H9 (cell line): ENCODE data around the gene ECE1. TPM values are rescaled to one million over a fixed set of nuclear protein-coding genes. Genes with fewer than 3 reads are reported as not detected.

Source experiments
- DNase-seq: peaks from one replicate; pipeline ENCODE4 v3.0.0-alpha.2; 2017
- H2AFZ ChIP-seq: one replicate; pipeline ENCODE4 v1.6.1; 2013; ENCODE audit warnings: mild to moderate bottlenecking, low read length, control low read depth, moderate library complexity
- H2AK5ac ChIP-seq: 2 replicates; pipeline ENCODE4 v1.6.1; 2013; ENCODE audit warnings: low read length, control low read depth, mixed read lengths; ENCODE audit not compliant: insufficient read length
- H2BK120ac ChIP-seq: one replicate; pipeline ENCODE4 v1.6.1; 2013; ENCODE audit warnings: low read depth, mild to moderate bottlenecking, low read length, control low read depth, inconsistent platforms; ENCODE audit not compliant: poor library complexity, severe bottlenecking
- H2BK12ac ChIP-seq: 2 replicates; pipeline ENCODE4 v1.6.1; 2013; ENCODE audit warnings: low read length, control low read depth, mixed read lengths, low read depth; ENCODE audit not compliant: insufficient read length
- H2BK15ac ChIP-seq: 2 replicates; pipeline ENCODE4 v1.6.1; 2013; ENCODE audit warnings: low read depth, low read length, control low read depth
- H2BK20ac ChIP-seq: one replicate; pipeline ENCODE4 v1.6.1; 2013; ENCODE audit warnings: low read depth, mild to moderate bottlenecking, low read length, control low read depth, inconsistent platforms; ENCODE audit not compliant: poor library complexity, severe bottlenecking
- H2BK5ac ChIP-seq: 2 replicates; pipeline ENCODE4 v1.6.1; 2013; ENCODE audit warnings: low read length, control low read depth, mixed read lengths; ENCODE audit not compliant: insufficient read length
- H3K14ac ChIP-seq: 2 replicates; pipeline ENCODE4 v1.6.1; 2013; ENCODE audit warnings: low read length, control low read depth; ENCODE audit not compliant: insufficient read depth
- H3K18ac ChIP-seq: 2 replicates; pipeline ENCODE4 v1.6.1; 2013; ENCODE audit warnings: low read depth, mild to moderate bottlenecking, mixed read lengths, low read length, control low read depth; ENCODE audit not compliant: insufficient read length
- H3K23ac ChIP-seq: 2 replicates; pipeline ENCODE4 v1.6.1; 2013; ENCODE audit warnings: low read length, control low read depth, mixed read lengths, low read depth; ENCODE audit not compliant: insufficient read length
- H3K23me2 ChIP-seq: 2 replicates; pipeline ENCODE4 v1.6.1; 2013; ENCODE audit warnings: low read depth, mild to moderate bottlenecking, mixed read lengths, low read length, control low read depth; ENCODE audit not compliant: insufficient read length, poor library complexity, severe bottlenecking
- H3K27ac ChIP-seq: 2 replicates; pipeline ENCODE4 v1.5.1; 2013; ENCODE audit warnings: low read length, control low read depth, mixed read lengths, low read depth; ENCODE audit not compliant: insufficient read length
- H3K27me3 ChIP-seq: 2 replicates; pipeline ENCODE4 v1.6.1; 2013; ENCODE audit warnings: low read length, control low read depth, inconsistent platforms; ENCODE audit not compliant: insufficient read depth
- H3K4ac ChIP-seq: 2 replicates; pipeline ENCODE4 v1.6.1; 2013; ENCODE audit warnings: low read depth, mild to moderate bottlenecking, control low read depth, inconsistent platforms, low read length, moderate library complexity
- H3K4me1 ChIP-seq: 2 replicates; pipeline ENCODE4 v1.6.1; 2013; ENCODE audit warnings: low read length, control low read depth, inconsistent platforms; ENCODE audit not compliant: insufficient read depth
- H3K4me2 ChIP-seq: 2 replicates; pipeline ENCODE4 v1.6.1; 2013; ENCODE audit warnings: low read length, control low read depth, mixed read lengths; ENCODE audit not compliant: insufficient read length, insufficient read depth
- H3K56ac ChIP-seq: 2 replicates; pipeline ENCODE4 v1.6.1; 2013; ENCODE audit warnings: low read depth, mild to moderate bottlenecking, mixed read lengths, low read length, control low read depth; ENCODE audit not compliant: insufficient read length
- H3K79me1 ChIP-seq: 2 replicates; pipeline ENCODE4 v1.6.1; 2013; ENCODE audit warnings: low read depth, mild to moderate bottlenecking, moderate library complexity, low read length, control low read depth, inconsistent platforms; ENCODE audit not compliant: insufficient read depth, poor library complexity, severe bottlenecking
- H3K79me2 ChIP-seq: 2 replicates; pipeline ENCODE4 v1.6.1; 2013; ENCODE audit warnings: low read length, control low read depth, inconsistent platforms; ENCODE audit not compliant: insufficient read depth
- H3K9ac ChIP-seq: 2 replicates; pipeline ENCODE4 v1.6.1; 2013; ENCODE audit warnings: low read length, control low read depth, mixed read lengths; ENCODE audit not compliant: insufficient read length; ENCODE audit errors: extremely low read depth
- H3K9me3 ChIP-seq: one replicate; pipeline ENCODE4 v1.6.1; 2013; ENCODE audit warnings: low read depth, low read length, inconsistent platforms; ENCODE audit not compliant: control insufficient read depth
- H3T11ph ChIP-seq: one replicate; pipeline ENCODE4 v1.6.1; 2013; ENCODE audit warnings: mild to moderate bottlenecking, low read length, control low read depth, inconsistent platforms
- H4K20me1 ChIP-seq: one replicate; pipeline ENCODE4 v1.6.1; 2013; ENCODE audit not compliant: control insufficient read depth, insufficient read length, insufficient read depth
- H4K5ac ChIP-seq: 2 replicates; pipeline ENCODE4 v1.6.1; 2013; ENCODE audit warnings: low read depth, mild to moderate bottlenecking, mixed read lengths, low read length, control low read depth; ENCODE audit not compliant: insufficient read length
- H4K8ac ChIP-seq: replicated peaks from 2 replicates; pipeline ENCODE4 v1.6.1; 2013; ENCODE audit warnings: low read length, control low read depth, mixed read lengths, low read depth; ENCODE audit not compliant: insufficient read length
- H4K91ac ChIP-seq: 2 replicates; pipeline ENCODE4 v1.6.1; 2013; ENCODE audit warnings: low read depth, mild to moderate bottlenecking, moderate library complexity, mixed read lengths, low read length, control low read depth; ENCODE audit not compliant: insufficient read length
- H3K27ac Mint-ChIP-seq, 3 experiments: 2 replicates in 2 of 3; 3 replicates in 1 of 3; pipeline ENCODE4 v1.8.0; 2020 to 2021; ENCODE audit warnings: mixed read lengths in 3 of 3, mild to moderate bottlenecking in 1 of 3, moderate library complexity in 1 of 3
- H3K27me3 Mint-ChIP-seq: 2 replicates; pipeline ENCODE4 v1.8.0; 2021; ENCODE audit warnings: low read depth, mild to moderate bottlenecking, moderate library complexity, mixed read lengths
- H3K36me3 Mint-ChIP-seq, 3 experiments: 2 replicates in 2 of 3; 3 replicates in 1 of 3; pipeline ENCODE4 v1.8.0; 2020 to 2021; ENCODE audit warnings: low read depth in 3 of 3, mixed read lengths in 3 of 3; ENCODE audit not compliant: insufficient read depth in 1 of 3
- H3K4me1 Mint-ChIP-seq, 2 experiments: 2 replicates each; pipeline ENCODE4 v1.8.0; 2020; ENCODE audit warnings: mixed read lengths in 2 of 2
- H3K4me3 Mint-ChIP-seq, 2 experiments: 2 replicates in 1 of 2; 3 replicates in 1 of 2; pipeline ENCODE4 v1.8.0; 2020 to 2021; ENCODE audit warnings: mild to moderate bottlenecking in 2 of 2, mixed read lengths in 2 of 2, moderate library complexity in 1 of 2
- H3K9me3 Mint-ChIP-seq, 2 experiments: 2 replicates in 1 of 2; 3 replicates in 1 of 2; pipeline ENCODE4 v1.8.0; 2020; ENCODE audit warnings: mild to moderate bottlenecking in 2 of 2, mixed read lengths in 2 of 2, moderate library complexity in 1 of 2
- WGBS: extraction: QIAGEN DNeasy Blood & Tissue Kit; methylation state at CpG from one replicate; pipeline ENCODE4 v1.1.7; 2013; ENCODE audit warnings: missing lambda C conversion rate, low lambda C conversion rate, mixed read lengths; ENCODE audit not compliant: insufficient read length; ENCODE audit errors: extremely low coverage; 5-methylcytosine and 5-hydroxymethylcytosine counted together
- total RNA-seq: library from RNA; stranded (reverse); gene quantifications from 2 replicates; pipeline ENCODE4 v1.2.1, GENCODE V29; 2021
- TF ChIP-seq, protein P1 (sequence below): fragments of 200-600 bp; sonication (generic); conservative IDR thresholded peaks from 3 replicates; pipeline ENCODE4 v1.8.0; 2021; ENCODE audit warnings: antibody characterized with exemption, mild to moderate bottlenecking

The ECE1 gene
- total RNA-seq, 1 experiment from 2014 or later = 31.1 TPM

DNA sequence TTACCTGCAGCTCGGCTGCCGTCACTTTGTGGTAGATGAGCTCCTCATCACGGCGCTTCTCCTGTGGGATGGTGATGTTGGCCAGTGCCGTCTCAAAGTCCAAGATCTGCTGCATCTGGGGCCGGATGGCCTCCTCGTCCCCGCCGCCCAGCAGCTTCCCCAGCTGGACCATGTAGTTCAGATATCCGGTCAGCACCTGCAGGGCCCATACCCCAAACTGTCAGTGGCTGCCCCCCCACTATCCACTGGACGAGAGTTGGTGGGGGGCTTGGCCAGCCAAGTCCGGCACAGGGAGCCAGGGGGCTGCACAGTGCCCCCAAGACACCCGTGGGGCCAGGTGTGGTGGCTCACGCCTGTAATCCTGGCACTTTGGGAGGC is 34.3 kb downstream of the ECE1 start:
- Histone ChIP-seq H4K91ac (no peak overlapping the region), H2BK15ac (no peak overlapping the region), H4K20me1 (no peaks in the 10 kb centered on the region), H3K18ac (no peak overlapping the region), H3K23ac (no peak overlapping the region), H2BK120ac (no peak overlapping the region), H3K14ac (no peak overlapping the region), H2AFZ (no peak overlapping the region), H2AK5ac (no peak overlapping the region), H3T11ph (no peak overlapping the region), H3K79me2 (no peaks in the 10 kb centered on the region), H3K4ac (no peak overlapping the region), H3K23me2 (no peaks in the 10 kb centered on the region), H3K27me3 (no peaks in the 10 kb centered on the region), H2BK5ac (no peak overlapping the region), H2BK12ac (no peak overlapping the region), H3K4me2 (no peak overlapping the region), H3K79me1 (no peaks in the 10 kb centered on the region), H4K5ac (no peak overlapping the region), H4K8ac (no peak overlapping the region), H3K9me3 (no peaks in the 10 kb centered on the region), H3K56ac (no peak overlapping the region), H3K9ac (no peak overlapping the region), H2BK20ac (no peak overlapping the region), H3K27ac (no peak overlapping the region), H3K4me1 (no peaks in the 10 kb centered on the region)
- H3K4me1 Mint-ChIP-seq = peaks cover 0 to under 1% of the 10 kb centered on the region in 2 experiments; a peak in 1 of 4 replicates
- WGBS = no CpG with 5 or more reads among the region's 14 CpGs
- TF ChIP-seq, protein P1, sequence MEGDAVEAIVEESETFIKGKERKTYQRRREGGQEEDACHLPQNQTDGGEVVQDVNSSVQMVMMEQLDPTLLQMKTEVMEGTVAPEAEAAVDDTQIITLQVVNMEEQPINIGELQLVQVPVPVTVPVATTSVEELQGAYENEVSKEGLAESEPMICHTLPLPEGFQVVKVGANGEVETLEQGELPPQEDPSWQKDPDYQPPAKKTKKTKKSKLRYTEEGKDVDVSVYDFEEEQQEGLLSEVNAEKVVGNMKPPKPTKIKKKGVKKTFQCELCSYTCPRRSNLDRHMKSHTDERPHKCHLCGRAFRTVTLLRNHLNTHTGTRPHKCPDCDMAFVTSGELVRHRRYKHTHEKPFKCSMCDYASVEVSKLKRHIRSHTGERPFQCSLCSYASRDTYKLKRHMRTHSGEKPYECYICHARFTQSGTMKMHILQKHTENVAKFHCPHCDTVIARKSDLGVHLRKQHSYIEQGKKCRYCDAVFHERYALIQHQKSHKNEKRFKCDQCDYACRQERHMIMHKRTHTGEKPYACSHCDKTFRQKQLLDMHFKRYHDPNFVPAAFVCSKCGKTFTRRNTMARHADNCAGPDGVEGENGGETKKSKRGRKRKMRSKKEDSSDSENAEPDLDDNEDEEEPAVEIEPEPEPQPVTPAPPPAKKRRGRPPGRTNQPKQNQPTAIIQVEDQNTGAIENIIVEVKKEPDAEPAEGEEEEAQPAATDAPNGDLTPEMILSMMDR = no peak
- no peak overlapping the region for H3K27ac Mint-ChIP-seq
- peaks cover 3 to 18% (median 6%) of the 10 kb centered on the region in 3 experiments; a peak in 6 of 7 replicates for H3K36me3 Mint-ChIP-seq
- H3K4me3 Mint-ChIP-seq = no peak overlapping the region
- no peak for DNase-seq
- H3K9me3 Mint-ChIP-seq = no peaks in the 10 kb centered on the region
- H3K27me3 Mint-ChIP-seq = no peaks in the 10 kb centered on the region
